HepG2 (cell line): ENCODE results near the gene SLC1A4. TPM values are rescaled to one million over a fixed set of nuclear protein-coding genes. Genes with fewer than 3 reads are reported as not detected.

ENCODE experiments used
- CHD2 ChIP-seq: IDR thresholded peaks from 2 replicates; pipeline ENCODE4 v1.6.1; 2011; ENCODE audit warnings: low read depth, low read length, improper control_type of control experiment
- PREB ChIP-seq: sonication (generic); formaldehyde crosslinking; IDR thresholded peaks from 2 replicates; pipeline ENCODE4 v1.4.0; 2020; ENCODE audit warnings: missing genetic modification reagents
- SAP130 ChIP-seq: IDR thresholded peaks from 2 replicates; pipeline ENCODE4 v1.6.1; 2016; ENCODE audit warnings: low read depth
- ZBTB40 ChIP-seq, 2 experiments: fragments of 450-650 bp in 1 of 2; sonication (generic) in 1 of 2; formaldehyde crosslinking in 1 of 2; IDR thresholded peaks; 2 replicates each; pipeline versions ENCODE4 v1.6.1 to v1.8.0; 2016 to 2022; ENCODE audit warnings: antibody characterized with exemption in 1 of 2, mild to moderate bottlenecking in 1 of 2, missing genetic modification reagents in 1 of 2
- ZFP91 ChIP-seq: sonication (generic); formaldehyde crosslinking; IDR thresholded peaks from 2 replicates; pipeline ENCODE4 v1.9.0; 2022; ENCODE audit warnings: missing genetic modification reagents, mild to moderate bottlenecking, borderline replicate concordance
- ZMYM4 ChIP-seq: sonication (generic); formaldehyde crosslinking; IDR thresholded peaks from 2 replicates; pipeline ENCODE4 v1.8.1; 2023; ENCODE audit warnings: mild to moderate bottlenecking, missing genetic modification reagents
- ZNF17 ChIP-seq: sonication (generic); formaldehyde crosslinking; IDR thresholded peaks from 2 replicates; pipeline ENCODE4 v1.5.0; 2020; ENCODE audit warnings: mild to moderate bottlenecking, missing genetic modification reagents
- polyA plus RNA-seq, 8 experiments: library from polyadenylated mRNA; depleted of rRNA in 3 of 8; stranded (reverse) in 7 of 8; unstranded in 1 of 8; fragments of >200 nt; fragmentation: Illumina TruSeq in 4 of 8; extraction: Trizol in 4 of 8; gene quantifications; 2 replicates each; pipeline versions ENCODE4 v1.2.1 to v1.2.3, GENCODE V29; 2011 to 2016; ENCODE audit warnings: low read depth in 4 of 8, missing spikeins in 1 of 8, mixed read lengths in 1 of 8; ENCODE audit not compliant: insufficient read depth in 1 of 8
- total RNA-seq, 5 experiments: library from RNA; depleted of rRNA; stranded (reverse); fragments of >200 nt; fragmentation: Illumina TruSeq; extraction: Trizol; gene quantifications; 2 replicates each; pipeline ENCODE4 v1.2.3, GENCODE V29; 2016; ENCODE audit warnings: low read depth in 1 of 5
- TF ChIP-seq, protein P1 (sequence below), 2 experiments: fragments of 450-650 bp in 1 of 2; sonication (generic) in 1 of 2; formaldehyde crosslinking; IDR thresholded peaks; 2 replicates each; pipeline versions ENCODE4 v1.5.0 to v1.8.0; 2020 to 2022; ENCODE audit warnings: mild to moderate bottlenecking in 1 of 2, missing genetic modification reagents in 1 of 2
- TF ChIP-seq, protein P2 (sequence below): sonication (generic); formaldehyde crosslinking; IDR thresholded peaks from 2 replicates; pipeline ENCODE4 v1.5.0; 2020; ENCODE audit warnings: mild to moderate bottlenecking, low read depth, missing genetic modification reagents, borderline replicate concordance
- TF ChIP-seq, protein P3 (sequence below): sonication (generic); formaldehyde crosslinking; IDR thresholded peaks from 2 replicates; pipeline ENCODE4 v1.4.0; 2020; ENCODE audit warnings: missing genetic modification reagents, borderline replicate concordance

The SLC1A4 gene
- total and polyA plus RNA-seq, 2 of the 13 experiments (the other 11 are each of a cell fraction or from before 2014, with no cell fraction given) = 21.0 to 39.6 TPM

DNA sequence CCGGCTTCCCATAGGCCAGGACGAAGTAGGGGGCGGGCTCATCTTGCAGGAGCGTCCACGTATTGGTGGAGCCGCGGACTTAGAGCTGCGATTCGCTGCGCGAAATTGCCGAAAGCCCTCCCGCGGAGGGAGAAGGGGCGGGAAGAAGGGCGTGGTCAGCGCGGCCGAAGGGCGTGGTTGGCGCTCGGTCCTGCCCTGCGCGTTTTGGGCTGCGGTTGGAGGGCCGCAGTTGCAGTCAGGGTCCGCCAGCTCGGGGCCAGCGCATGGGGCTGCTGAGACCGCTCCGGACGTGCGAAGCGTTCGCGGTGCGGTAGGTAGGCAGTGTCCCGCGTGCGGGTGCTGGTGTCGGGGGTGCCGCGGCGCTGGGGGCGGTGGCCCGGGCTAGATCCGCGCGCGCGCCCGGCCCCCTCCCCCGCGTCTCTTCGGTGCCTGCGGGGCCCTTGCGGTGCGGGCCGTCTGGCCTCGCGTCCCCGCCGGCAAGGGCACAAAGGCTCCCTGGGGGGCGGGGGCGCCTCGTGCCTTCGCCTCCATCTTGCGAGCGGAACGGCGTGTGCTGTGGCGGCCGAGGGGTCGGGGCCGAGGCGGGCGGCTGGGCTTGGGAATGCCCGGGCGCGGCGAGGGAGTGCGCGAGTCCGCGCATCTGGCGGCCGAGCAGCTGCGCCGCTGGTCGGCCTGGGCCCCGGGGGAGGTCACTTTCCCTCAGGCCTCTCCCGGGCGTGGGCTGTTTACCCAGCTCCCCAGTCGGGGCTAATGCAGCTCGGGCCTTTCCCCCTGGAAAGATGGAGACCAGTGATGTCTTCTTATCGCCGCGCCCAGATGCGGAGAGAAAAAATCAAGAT lies 67.2 kb downstream of the SLC1A4 start, which contains the start of gene CEP68 (continued):
- TF ChIP-seq, protein P1, sequence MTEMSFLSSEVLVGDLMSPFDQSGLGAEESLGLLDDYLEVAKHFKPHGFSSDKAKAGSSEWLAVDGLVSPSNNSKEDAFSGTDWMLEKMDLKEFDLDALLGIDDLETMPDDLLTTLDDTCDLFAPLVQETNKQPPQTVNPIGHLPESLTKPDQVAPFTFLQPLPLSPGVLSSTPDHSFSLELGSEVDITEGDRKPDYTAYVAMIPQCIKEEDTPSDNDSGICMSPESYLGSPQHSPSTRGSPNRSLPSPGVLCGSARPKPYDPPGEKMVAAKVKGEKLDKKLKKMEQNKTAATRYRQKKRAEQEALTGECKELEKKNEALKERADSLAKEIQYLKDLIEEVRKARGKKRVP (CRISPR knock-in tag; IDR thresholded peaks at IDR 0.05) = peak in 1 of 2 experiments; percentile 72; a peak in 2 of 4 replicates
- TF ChIP-seq, protein P2, sequence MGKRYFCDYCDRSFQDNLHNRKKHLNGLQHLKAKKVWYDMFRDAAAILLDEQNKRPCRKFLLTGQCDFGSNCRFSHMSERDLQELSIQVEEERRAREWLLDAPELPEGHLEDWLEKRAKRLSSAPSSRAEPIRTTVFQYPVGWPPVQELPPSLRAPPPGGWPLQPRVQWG (CRISPR knock-in tag) = no peak
- TF ChIP-seq PREB (CRISPR knock-in tag) (no peak), CHD2 (peak; percentile 69; the same call in 1 of the 2 replicates), ZNF17 (CRISPR knock-in tag) (no peak), ZBTB40 (IDR thresholded peaks at IDR 0.05) (no peak), ZBTB40 (CRISPR knock-in tag; IDR thresholded peaks at IDR 0.05) (0 out of 2 replicates have a peak, but pooled peaks have one; percentile 48), SAP130 (CRISPR knock-in tag) (peak; percentile 86), ZFP91 (peak; percentile 78), ZMYM4 (CRISPR knock-in tag) (peak; percentile 82)
- TF ChIP-seq, protein P3, sequence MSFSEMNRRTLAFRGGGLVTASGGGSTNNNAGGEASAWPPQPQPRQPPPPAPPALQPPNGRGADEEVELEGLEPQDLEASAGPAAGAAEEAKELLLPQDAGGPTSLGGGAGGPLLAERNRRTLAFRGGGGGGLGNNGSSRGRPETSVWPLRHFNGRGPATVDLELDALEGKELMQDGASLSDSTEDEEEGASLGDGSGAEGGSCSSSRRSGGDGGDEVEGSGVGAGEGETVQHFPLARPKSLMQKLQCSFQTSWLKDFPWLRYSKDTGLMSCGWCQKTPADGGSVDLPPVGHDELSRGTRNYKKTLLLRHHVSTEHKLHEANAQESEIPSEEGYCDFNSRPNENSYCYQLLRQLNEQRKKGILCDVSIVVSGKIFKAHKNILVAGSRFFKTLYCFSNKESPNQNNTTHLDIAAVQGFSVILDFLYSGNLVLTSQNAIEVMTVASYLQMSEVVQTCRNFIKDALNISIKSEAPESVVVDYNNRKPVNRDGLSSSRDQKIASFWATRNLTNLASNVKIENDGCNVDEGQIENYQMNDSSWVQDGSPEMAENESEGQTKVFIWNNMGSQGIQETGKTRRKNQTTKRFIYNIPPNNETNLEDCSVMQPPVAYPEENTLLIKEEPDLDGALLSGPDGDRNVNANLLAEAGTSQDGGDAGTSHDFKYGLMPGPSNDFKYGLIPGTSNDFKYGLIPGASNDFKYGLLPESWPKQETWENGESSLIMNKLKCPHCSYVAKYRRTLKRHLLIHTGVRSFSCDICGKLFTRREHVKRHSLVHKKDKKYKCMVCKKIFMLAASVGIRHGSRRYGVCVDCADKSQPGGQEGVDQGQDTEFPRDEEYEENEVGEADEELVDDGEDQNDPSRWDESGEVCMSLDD (CRISPR knock-in tag) = no peak
